GM21528 (cell line): Measurements from ENCODE around the gene FGD5.

Experiments used
- ATAC-seq: cut with Tn5 transposase; IDR thresholded peaks from one replicate; pipeline ENCODE4 v1.9.1; 2021; ENCODE audit warnings: mild to moderate bottlenecking, moderate library complexity; ENCODE audit not compliant: unreplicated experiment, low FRiP score

FGD5 gene

GRCh38 chr3:14947100-14947885 lies 128.5 kb downstream of the FGD5 start, which contains the start of gene NR2C2:
Gene NR2C2 (plus strand): TSS chr3:14947583. CDS start chr3:15003915, 56,332 bp downstream.
- ATAC-seq = peak; percentile 64

DNA sequence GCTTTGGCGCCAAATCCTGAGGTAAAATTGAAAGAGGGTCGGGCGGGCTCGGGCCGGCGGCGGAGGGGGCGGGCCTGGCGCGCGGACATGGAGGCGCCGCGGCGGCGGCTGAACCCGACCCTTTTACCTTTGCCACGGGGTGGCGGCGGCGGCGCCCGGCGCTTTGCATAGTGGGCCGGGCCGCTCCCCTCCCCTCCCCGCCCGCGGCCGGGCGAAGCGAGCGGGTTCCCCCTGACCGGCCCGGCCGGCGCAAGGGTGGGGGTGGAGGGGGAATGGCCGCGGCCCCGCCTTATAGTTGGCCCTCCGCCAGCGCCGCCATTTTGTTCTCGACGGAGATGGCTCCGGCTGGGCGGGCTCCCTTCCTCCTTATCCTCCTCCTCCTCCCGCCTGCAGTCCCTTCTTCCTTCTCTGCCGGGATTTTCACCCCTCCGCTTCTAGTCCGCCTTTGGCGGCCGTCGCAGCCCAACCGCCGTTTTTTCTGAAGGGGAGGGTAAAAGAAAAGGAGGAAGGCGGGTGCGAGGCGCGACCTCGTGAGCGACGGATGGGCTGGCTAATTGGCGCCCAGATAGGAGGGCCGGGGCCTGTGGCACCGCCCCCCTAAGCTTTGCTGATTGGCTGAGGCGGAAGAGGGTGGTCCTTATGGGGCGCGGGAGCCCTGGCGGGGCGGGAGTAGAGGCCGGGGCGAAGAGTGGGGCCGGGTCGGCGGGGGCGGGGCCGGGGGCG lies 129.3 kb downstream of the FGD5 start:
- peak; percentile 84 for ATAC-seq

DNA sequence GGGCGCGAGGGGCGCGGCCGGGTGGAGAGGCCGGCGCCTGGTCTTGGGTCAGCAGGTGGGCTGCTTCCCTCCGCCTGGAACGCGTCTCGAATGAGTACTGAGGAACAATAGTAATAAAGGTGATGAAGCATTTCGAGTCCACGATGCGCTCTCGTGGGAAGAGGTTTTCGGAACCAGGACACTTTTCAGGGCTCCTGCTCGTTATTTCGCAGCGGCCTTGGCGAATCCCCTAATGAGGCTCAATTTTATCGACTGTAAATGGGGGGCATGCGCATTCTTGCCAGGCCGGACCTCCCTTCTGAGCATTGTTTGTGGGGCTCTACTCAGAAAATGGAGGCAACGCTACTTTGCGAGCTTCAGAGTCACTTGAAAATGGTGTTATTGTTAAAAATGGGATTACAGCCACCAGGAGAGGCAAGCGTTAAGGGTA lies 129.9 kb downstream of the FGD5 start:
- ATAC-seq = no peak

- ATAC-seq = no peak
Measured at GRCh38 chr3:14949126-14949525, 130.4 kb downstream of the FGD5 start.

- no peak for ATAC-seq
Measured at GRCh38 chr3:14950274-14950673, 131.5 kb downstream of the FGD5 start.

- no peak for ATAC-seq
Measured at GRCh38 chr3:14957153-14957552, 138.4 kb downstream of the FGD5 start.

- no peak for ATAC-seq
Measured at GRCh38 chr3:14957925-14958324, 139.2 kb downstream of the FGD5 start.

DNA sequence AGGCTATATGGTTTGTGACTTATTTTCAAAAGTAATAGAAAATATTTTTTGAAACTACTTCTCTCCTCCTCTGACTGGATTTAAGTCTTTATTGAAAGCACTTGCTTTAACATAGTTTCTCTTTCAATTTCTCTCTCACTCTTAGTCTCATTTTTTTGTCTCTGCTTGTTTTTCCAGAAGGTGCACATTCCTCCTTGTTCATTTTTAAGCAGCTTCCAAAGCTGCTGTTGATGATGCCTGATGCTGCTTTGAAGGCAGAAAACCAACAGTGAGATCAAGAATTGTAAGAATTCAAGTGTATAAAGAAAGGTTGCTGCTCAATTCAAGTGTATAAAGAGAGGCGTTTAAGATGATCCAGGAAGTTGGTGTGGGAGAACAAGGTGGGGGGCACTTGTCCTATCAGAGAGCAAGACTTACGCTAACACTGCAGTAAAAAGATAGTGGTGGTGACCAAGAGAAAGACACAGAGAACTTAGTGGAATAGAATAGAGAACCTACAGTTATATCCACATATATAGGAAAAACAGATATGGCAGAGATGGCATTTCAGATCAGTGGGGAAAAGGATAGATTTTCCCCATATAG lies 140.7 kb downstream of the FGD5 start:
- ATAC-seq = no peak

- no peak for ATAC-seq
Measured at GRCh38 chr3:14962762-14963161, 144.0 kb downstream of the FGD5 start.

GRCh38 chr3:14967285-14967684 lies 148.5 kb downstream of the FGD5 start:
- no peak for ATAC-seq

GRCh38 chr3:14969671-14970070 lies 150.9 kb downstream of the FGD5 start:
- ATAC-seq = no peak

DNA sequence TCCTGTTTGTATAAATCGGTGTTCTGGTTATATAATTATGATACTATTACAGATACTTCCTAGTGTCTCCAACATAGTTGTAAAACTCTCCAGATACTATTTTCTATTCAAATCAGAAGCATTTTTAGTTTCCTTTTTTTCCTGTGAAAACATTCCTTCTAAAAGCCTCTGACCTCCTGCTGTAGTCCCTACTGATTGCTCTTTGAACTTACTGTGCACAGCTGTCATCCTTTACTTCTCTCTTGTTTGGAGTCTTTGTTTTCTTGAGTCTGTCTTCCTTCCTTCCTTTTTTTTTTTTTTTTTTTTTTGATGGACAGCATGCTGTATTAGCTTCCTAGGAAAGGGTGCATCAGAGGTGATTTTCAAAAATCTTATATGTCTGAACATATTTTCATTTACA lies 157.6 kb downstream of the FGD5 start:
- ATAC-seq = no peak

DNA sequence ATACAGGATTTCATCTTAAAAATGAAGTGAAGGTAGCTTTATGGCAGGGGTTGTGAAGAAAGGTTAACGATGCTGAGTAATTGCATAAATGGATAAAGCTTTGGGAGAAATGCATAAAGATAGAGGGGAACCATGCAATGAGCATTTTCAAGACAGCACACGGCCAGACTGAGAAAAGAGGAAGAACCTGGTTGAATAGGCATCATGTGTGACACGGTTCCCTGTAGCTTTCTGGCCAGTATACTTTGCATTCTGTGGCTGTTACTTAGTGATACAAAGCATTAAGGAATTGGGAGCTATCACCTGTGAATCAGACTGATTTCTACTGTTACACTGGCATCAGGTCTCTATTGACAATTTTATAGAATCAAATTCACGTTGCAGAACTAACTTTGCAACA lies 161.9 kb downstream of the FGD5 start:
- no peak for ATAC-seq
